ENCODE results near the gene MSI2.

- TF ChIP-seq EZH2 (IDR thresholded peaks at IDR 0.05; ENCODE audit: borderline replicate concordance, low read length): no peak
- TF ChIP-seq CTCF (IDR thresholded peaks at IDR 0.05; ENCODE audit: low read length): no peak
Observed at GRCh38 chr17:57372156-57372555, 115.8 kb downstream of the MSI2 start.
